ENCODE data around the gene OR5A1.

- peak; percentile 10 to 50 (median 36) for TF ChIP-seq CTCF (IDR thresholded peaks at IDR 0.05)
- no peak for TF ChIP-seq POLR2A (IDR thresholded peaks at IDR 0.05)
- no peak for TF ChIP-seq POLR2AphosphoS5 (IDR thresholded peaks at IDR 0.05)
These were observed 6.2 kb upstream of the OR5A1 start for GRCh38 chr11:59429924-59430516.

Data from gastroesophageal sphincter (tissue), 3 donors.